SK-N-SH (cell line): ENCODE results near the gene AIFM3.

Experiments used
- CTCF ChIP-seq: fragments of 200-600 bp; sonication (generic); IDR thresholded peaks from 2 replicates; pipeline ENCODE4 v1.6.1; 2017; ENCODE audit warnings: antibody characterized with exemption, mild to moderate bottlenecking, moderate library complexity
- ELF1 ChIP-seq: IDR thresholded peaks from 2 replicates; pipeline ENCODE4 v1.4.0; 2012
- EP300 ChIP-seq, 2 experiments: IDR thresholded peaks; 2 replicates each; pipeline versions ENCODE4 v1.4.0 to v1.6.1; 2012; ENCODE audit warnings: borderline replicate concordance in 1 of 2, low read depth in 1 of 2, low read length in 1 of 2
- EZH2phosphoT487 ChIP-seq: fragments of 200-600 bp; sonication (generic); IDR thresholded peaks from 2 replicates; pipeline ENCODE4 v1.6.1; 2017; ENCODE audit warnings: low read depth, mixed run types, mild to moderate bottlenecking, antibody characterized with exemption, moderate library complexity, borderline replicate concordance
- JUND ChIP-seq: IDR thresholded peaks from 2 replicates; pipeline ENCODE4 v1.4.0; 2012
- MAX ChIP-seq: IDR thresholded peaks from 2 replicates; pipeline ENCODE4 v1.4.0; 2012; ENCODE audit warnings: low read depth
- POLR2AphosphoS5 ChIP-seq: IDR thresholded peaks from 2 replicates; pipeline ENCODE4 v1.6.1; 2012; ENCODE audit warnings: low read depth, low read length
- RXRA ChIP-seq: IDR thresholded peaks from 2 replicates; pipeline ENCODE4 v1.4.0; 2012; ENCODE audit warnings: low read depth, mild to moderate bottlenecking, borderline replicate concordance
- TAF1 ChIP-seq: IDR thresholded peaks from 2 replicates; pipeline ENCODE4 v1.6.1; 2012; ENCODE audit warnings: low read depth, mild to moderate bottlenecking, low read length, moderate library complexity, borderline replicate concordance
- YY1 ChIP-seq: IDR thresholded peaks from 2 replicates; pipeline ENCODE4 v1.4.0; 2012; ENCODE audit warnings: low read depth, mild to moderate bottlenecking

DNA sequence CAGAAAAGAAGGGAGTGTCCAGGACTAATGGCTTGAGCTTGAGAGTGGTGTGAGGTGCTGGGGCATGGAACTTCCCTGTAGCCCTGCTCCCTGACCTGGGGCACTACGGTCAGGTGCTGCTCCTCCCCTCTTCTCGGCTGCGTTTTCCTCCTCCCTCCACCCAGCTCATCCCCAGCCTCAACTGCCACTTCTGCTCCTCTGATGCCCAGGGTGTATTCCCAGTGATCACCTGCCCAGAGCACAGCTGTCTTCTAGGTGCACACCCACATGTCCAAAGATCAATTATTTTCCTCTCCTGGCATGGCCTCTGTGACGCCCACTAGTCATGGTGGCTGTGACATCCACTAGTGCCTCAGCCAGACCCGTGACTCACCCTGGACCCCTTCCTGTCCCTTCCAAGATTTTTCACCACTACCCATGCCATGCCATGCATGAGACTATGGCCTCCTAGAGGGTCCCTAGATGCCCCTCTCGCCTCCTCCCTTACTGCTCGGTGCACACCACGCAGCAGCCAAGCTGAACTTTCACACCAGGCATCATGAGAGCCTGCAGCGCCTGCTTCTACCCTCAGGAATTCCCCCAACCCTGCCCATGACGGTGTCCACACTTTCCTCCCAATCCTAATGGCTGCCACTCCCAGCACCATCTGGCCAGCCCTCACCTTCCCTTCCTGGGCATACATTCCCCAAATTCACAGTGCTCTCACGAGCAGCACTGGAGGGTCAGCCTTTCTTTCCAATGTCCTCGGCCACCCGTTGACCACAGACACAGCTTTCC lies 49.8 kb downstream of the AIFM3 start:
- TF ChIP-seq YY1 (no peak), POLR2AphosphoS5 (no peak), EZH2phosphoT487 (no peak), ELF1 (no peak), CTCF (no peak), RXRA (no peak), MAX (no peak), EP300 (IDR thresholded peaks at IDR 0.05; ENCODE audit: borderline replicate concordance in 1 of 2, low read depth in 1 of 2, low read length in 1 of 2) (no peak), TAF1 (no peak), JUND (no peak)
